GM19397 (cell line): ENCODE results near the gene GMDS.

Source experiments
- ATAC-seq: cut with Tn5 transposase; IDR thresholded peaks from one replicate; pipeline ENCODE4 v1.9.1; 2021; ENCODE audit warnings: mild to moderate bottlenecking, moderate library complexity; ENCODE audit not compliant: unreplicated experiment

GMDS gene

DNA sequence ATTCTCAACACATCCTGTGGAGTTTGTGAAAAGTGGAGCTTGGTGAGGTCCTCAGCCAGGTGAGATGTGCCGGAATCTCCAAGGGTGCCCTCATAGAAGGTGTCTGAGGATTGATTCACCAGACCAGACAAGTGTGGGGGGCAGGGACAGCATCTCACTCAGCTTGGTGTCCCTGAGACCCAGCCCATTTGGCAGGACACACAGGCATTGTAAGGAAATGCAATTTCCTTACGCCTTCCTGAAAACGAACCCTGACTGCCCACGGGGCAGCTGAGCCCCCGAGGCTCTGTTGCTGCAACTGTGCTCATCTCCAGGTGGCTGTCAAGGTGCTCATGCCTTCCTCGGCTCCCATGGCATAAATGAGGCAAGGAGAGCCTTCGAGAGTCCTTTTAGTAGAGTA, 602.3 kb downstream of the GMDS start:
- ATAC-seq = no peak

DNA sequence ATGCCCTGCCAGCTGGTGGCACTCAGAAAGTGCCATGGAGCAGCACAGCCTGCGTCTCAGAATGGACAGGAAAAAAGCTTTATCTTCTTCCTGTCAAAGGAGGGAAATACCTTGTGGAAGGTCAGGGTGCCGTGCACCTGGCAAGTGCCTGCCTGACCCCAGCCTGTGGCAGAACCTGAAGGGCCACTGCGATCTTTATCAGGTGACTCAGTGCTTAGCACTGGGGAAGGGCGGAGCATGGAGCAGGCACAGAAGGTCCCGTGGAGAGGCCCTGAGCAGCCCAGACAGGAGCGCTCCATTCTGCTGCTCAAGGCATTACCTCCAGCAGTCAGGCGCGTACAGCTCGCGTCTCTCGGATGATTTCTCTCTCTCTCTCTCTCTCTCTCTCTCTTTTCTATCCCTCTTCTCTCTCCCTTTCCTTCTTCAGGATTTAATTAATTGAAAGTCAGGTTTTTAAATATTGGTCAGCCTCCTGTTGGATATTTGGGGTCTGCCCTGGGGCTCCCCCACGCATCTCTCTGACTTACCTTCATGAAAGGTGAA, 604.0 kb downstream of the GMDS start:
- ATAC-seq = no peak

DNA sequence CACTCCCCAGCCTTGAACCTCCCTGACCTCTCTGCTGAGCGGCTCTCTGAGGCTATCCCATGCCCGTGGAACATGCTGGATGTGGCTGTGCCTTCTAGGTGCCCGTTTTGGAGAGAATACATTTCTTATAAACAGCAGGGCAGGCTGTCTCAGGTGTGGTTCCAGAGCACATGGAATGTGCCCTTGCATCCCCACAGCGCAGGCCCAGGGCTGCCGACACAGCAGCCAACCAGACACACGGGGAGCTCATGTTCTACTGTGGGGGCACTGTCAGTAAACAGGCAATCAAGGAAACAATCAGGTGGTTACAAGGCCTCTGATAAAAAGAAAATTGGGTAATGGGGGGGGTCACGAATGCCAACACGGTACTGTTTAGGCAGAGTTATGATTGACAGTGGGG, 604.9 kb downstream of the GMDS start:
- no peak for ATAC-seq

DNA sequence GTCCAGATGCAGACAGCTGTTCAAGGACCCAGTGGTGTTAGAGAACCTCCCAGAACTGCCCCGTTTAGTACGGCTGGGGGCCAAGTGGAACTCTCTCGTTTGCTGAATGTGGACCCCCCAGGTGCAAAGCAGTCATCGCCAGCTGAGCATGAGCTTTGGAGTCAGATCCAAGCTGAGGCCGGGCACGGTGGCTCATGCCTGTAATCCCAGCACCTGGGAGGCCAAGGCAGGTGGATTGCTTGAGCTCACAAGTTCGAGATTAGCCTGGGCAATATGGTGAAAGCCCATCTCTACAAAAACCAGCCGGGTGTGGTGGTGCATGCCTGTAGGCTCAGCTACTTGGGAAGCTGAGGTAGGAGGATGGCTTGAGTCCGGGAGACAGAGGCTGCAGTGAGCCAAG, 606.0 kb downstream of the GMDS start:
- no peak for ATAC-seq

DNA sequence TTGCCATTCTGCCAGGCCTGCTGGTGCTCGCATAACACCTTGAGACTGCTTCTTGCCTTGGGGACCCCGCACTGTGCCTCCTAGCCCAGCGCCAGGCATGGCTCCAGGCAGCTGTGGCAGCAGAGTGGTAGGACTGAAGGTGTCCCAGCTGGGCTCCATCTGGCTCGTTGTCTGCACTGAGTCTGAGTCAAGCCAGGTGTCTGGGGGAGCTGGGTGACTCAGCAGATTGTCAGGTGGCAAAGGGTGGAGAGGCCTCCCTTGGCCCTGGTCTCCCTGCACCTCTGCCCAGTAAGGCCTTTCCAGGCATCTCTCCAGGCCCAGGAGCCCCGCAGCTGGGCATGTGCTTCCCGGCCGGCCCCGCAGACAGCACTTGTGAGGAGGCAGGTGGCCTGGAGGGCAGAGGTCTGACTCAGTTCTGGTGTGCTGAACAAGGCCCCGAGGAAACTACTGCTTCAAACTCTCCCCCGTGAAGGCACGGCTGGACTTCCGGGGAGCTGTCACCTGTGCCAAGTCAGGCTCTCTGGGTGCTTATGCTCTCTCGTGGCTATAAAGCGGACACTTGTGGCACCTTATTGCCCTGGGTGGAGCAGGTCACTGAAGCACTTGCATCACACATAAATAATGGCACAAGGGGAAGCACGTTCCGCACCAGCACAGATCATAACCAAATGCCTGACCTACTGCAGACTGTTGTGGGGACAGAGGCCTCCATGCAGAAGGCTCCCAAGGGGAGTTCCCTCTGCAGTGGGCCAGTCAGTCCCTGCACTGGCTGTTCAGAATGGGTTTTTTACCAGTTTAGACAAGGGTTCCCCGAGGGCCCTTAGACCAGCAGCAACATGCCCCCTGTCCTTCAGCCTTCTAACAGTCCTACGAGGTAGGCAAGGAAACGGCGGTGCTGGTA, 608.2 kb downstream of the GMDS start:
- ATAC-seq = no peak

DNA sequence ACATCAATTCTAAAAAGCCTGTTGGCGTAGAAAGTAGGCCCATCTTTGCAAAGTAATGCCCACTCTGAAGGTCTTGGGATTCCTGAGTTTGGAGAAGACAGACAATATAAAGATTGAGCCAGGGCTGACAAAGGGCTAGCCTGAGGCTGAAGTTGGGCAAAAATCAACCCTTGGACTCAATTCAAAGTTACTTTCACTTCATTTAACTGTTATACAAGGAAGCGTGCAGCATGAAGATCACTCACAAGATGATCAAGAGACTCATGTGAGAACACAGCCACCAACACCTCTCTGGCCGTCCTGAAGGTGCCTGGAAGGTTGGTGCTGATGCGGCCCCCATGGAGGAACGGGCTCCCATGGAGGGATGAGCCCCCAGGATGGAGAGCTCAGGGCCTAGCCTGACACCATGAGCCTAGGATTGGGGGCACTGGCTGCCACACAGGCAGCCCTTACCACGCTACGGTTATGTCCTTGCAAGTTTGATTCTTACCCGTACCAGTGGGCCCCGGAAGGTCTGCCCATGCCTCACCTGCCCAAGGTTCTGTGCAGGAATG, 609.1 kb downstream of the GMDS start:
- no peak for ATAC-seq

DNA sequence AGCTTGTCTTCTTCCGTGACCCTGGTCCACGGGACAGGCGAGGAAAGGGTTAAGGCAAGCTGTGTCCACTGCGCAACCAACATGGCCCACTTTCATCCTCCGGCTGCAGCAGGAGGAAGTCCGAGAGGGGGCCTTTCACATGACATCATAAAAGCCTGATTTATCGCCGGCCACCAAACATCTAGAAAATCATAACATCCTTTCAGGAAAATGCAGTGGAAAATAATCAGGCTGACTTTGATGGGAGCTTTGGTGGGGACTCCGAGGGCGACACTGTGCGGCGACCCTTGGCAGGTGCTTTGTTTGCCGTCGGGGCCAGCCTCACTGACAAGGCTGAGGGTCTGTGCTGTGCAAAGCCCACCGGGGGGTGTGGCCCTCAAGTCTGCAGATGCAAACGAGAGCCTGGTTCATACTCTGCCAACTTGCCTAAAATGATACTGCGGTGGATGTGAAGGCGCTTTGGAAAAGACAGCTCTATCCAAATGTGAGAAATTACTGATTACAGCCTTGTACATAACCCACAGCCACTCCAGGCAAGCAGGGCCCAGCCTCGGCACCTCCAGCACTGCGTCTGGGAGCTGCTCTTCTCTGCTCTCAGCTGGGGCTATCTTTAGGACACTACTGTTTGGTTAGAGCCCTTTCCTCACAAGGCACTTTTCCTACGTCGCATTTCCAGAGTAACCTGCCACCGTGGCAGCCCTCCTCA, 609.9 kb downstream of the GMDS start:
- no peak for ATAC-seq

DNA sequence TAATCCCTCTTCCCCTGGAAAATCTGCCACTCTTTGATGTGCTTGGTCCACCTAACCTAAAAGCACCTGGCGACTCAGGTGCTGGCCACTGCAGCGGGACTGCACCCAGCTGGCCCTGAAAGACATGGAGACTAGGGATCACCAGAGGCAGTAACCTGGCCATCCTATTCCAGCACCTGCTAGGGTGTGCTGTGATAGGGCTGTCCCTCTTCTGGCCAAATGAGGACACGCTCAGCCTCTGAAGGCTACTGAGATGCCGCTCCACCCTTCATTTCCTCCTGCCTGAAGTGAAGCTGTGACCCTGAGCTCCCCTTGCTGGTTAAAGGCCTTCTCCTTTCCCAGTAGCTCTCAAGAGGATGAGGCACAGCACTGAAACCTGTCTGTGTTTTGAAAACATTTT, 611.3 kb downstream of the GMDS start:
- ATAC-seq = no peak

DNA sequence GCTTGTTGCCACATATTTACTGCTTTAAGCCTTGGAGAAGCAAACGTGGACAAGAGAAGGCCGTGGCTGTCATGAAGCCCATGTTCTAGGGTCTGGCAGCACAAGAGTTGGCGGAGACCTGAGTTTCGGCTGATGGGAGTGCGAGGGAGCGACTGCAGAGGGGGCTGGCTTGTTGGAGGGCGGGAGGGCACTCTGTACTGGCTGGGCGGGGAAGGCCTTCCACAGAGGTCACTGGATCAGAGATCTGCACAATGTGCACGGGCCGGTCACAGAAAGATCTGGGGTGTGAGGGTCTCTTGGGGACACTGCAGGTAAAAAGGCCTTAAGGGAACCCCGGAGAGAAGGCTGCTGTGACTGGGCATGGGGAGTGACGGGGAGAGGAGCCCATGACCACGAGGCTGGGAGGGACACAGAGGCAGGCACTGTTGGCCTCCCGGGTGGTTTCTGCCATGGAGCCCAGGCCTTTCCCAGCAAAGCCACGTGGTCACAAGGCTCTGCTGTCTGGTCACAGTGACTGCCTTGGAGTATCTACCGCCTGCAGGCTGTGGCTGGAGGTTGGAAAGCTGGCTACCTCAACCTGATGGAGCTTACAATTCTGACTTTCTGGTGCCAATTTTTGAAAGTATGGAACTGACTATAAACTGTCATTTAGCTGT, 611.9 kb downstream of the GMDS start:
- ATAC-seq = no peak

DNA sequence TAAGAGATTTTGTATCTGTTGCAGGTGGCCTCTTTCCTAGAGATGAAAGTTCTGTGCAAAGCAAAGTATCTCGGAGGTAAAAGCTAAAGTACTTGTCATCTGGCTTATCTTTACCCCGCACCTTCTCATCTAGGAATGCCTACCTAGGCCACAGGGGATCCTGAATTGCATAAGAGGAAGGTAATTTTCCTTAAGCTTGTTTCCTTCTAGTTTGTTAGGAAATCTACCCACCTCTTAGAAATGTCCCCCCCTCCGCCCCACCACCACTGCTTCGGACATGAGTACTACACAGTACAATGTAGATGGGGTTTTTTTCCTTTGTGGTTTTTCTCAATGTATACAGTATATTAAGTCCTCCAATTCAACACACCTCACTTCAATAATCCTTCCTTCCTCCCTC, 614.2 kb downstream of the GMDS start:
- no peak for ATAC-seq

DNA sequence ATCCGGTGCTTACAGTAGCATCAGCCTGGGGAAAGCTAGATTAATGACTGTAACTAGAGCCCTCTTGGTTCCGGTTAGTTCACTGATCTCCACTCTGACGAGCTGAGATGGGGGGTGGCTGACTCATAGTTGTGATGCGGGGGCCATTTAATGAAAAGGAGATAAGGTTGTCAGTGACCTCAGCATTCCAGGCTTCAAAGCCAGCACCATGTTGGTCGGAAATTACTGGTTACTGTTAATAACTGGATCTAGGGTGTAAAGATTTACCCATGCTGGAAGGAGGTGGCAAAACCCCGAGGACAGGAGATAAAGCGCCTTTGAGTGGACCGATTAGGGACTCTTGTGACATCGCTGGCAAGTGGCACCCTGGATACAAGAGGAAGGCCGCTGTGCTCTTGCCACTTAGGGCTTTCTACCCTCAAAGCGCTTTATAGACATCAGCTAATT, 614.6 kb downstream of the GMDS start:
- no peak for ATAC-seq

DNA sequence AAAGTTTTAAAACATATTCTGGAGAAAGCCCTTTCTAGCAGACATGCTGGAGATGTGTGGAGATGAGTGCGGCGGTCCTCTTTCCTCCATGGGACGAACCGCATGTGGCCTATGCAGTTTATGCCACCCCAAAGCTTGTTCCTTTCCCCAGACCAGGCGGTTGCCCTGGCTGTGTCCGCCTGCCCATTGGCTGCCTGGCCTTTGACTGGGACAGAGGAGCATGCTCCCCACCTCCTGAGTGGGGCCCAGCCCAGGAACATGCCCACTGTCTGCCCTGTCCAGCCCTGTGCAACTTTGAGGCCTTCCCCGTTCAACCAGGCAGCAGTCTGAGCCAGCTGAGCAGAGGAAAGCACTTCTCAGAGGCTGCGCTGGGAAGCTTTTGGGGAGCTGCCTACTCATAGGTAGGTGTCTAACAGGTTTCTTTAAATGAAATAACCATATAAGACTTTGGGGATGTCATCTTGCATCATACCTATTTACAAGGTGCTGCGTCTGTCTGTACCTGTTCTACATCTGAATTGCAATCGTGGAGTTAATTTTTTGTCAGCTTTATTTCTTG, 615.1 kb downstream of the GMDS start:
- ATAC-seq = no peak

DNA sequence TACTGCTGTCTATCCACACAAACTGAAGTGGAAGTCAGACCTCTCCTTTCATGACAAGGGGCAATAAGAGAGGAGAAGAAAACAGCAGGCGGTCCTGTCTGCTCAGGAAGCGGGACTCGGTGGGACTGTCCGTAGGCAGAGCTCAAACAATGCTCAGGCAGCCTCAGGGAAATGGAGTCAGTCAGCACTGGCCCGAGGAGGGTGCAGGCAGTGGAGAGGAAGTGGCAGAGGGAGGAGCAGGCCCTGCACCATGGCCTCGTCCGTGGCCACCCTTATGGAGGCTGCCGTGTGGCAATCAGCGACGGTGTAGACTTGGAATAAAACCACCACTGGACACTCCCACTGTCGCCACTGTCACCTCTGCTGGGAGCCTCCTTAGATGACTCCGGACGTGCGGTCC, 616.1 kb downstream of the GMDS start:
- ATAC-seq = no peak

DNA sequence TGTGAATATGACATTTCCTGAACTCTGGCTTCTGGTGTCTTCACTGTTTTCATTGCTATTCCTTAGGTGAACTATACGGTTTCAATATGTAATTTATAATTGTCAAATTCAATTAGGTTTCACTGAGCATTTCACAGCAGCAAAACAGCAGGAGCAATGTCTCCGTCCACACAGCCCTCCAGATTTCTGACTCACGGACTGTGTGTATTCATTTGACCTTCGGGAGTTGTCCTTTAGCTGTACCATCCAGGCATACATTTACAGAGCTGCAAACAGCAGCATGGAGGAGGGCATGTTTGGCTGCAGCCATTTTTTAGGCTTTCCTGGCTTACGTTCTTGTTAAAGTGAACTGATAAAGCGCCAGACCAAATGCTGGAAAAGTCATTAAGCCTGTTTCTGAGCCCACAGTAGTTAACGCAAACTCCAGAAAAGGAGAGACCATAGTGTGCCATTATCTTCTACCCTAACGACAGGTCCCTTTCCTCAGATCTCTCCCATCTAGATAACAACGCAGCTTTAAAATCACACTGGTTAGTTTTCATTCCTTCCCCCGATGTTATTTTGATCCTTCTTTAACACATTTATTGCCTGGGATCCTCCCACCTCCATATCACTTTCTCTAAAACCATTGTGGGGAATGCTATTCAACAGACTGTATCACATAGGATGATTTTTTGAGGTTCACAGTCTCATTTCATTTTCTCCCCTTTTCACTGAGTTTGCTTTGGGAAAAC, 617.4 kb downstream of the GMDS start:
- no peak for ATAC-seq

DNA sequence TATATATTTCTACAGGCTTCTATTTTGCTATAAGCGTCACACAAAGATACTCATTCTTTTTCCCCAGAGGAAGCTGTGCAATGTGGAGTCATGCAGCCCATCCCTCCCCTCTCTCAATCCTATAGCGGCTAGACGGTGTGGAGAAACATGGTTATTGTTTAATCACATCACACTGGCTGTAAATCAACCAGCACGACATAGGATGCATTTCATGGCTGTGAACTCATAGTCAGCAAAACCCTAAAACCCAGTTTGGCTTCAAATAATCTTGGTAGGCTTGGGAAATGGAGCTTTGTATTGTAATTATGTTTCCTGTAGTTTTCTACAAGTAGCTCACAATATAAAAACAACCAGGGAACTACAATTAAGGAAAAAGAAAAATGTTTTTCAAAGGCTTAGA, 618.9 kb downstream of the GMDS start:
- ATAC-seq = no peak

DNA sequence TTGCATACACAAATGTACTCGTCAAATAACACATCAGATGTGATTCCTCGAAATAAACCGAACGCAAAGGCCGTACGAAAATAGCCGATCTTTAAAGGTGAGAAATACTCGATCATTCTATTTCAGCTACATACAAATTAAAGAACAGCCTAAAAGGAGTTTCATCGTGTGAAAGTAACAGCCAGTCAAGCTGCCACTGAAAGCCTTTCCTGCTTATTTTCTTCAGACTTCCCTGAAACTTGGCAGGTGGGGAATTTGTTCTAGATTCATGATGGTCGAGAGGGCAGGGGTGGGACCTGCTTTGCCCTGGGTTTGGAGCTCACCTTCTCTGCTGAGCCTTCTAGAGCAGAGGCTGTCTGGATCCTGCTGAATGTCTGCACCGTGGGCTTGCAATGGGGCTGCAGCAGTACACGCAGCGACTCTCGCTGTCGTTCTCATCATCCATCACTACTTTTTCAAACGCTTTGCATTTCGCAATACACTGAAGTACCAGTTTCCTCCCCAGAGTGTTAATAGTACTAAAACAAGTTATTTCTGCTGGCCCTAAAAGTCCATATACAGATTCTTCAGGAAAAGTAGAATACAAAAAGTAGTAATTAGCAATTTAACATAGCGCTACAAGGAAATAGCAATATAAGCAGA, 619.5 kb downstream of the GMDS start:
- no peak for ATAC-seq

DNA sequence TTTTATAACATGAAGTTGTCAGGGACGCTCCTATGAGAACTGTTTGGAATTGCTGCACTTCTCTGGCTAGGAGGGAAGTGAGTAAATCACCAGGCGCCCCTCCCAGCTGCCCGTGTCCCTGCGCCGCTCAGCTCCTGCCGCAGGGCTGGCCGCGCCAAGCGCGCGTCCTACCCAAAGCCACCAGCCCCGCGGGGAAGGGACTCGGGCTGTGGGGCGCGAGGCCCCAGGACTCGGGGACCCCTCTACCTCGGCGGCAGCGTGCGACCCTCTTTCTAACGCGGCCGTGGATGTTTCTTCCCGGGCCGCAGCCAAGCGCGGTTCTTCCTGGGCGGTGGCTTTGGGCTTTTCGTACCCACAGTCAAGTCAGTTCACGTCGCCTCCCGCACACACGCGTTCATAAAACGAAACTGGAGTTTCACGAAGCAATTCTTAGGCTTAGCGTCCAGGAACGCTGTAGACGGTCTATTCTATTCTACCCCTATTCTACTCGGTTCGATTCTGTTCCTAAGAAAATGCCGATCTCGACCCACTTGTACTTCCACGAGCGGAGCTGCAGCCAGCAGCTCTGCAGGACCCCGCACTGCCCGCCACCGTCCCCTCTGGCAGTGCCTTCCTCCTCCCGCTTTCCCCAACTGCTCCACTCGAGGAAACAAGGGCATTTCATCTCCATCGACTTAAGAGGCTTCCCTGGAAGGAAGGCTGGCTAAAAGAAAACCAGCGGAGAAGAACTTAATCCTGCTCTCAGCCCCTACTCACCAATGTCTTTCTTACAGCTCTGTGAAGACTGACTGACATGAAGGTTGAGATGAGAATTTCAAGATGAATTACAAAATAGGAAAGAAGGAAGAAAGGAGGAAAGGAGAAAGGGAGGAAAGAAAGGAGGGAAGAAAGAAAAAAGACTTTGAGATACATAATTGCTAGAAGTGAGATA, 620.3 kb downstream of the GMDS start:
- no peak for ATAC-seq

DNA sequence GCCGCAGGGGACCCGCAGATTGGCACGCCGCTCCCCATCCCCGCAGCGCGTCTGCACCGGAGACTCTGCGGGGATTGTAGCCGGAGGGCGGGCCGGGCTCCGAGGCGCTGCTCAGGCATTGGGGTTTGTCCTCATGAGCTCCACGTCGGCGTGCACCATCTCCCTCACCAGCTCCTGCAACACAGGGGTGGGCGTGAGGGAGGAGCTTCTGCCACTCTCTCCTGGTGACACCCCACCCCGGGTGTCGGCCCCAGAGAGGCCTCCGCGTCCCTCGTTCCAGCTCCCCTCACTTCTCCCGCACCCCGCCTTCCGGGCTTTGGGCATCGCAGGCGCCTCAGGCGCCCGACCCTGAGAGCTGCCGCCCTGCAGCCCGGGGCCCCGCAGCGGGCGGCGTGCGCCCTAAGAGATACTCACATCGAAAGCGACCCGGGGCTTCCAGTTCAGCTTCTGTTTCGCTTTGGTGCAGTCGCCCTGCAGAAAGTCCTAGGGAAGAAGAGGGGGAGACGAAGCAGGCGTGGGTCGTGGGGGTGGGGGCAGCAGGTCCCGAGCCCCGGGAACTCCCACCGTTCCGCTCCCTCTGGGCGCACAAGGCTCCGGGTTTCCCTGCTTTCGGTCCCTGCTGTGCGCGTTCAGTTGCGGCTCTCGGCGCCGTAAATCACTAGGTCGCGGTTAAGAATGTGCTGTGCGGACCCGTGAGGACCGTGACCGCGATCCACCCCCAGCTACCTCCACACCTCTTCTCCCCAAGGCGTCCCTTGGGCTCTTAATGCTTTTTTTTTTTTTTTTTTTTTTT, 621.2 kb downstream of the GMDS start:
- no peak for ATAC-seq
